Loucy (cell line): Measurements from ENCODE around the gene SNX5.

ENCODE experiments used
- H2AFZ ChIP-seq: fragments of 200-600 bp; sonication (generic); 2 replicates; pipeline ENCODE4 v1.6.0; 2016; ENCODE audit warnings: antibody characterized with exemption, mild to moderate bottlenecking, low read length, moderate library complexity
- H3F3A ChIP-seq: fragments of 200-600 bp; 2 replicates; pipeline ENCODE4 v1.6.0; 2016; ENCODE audit warnings: antibody characterized with exemption, low read depth, mild to moderate bottlenecking
- H3K27me3 ChIP-seq: fragments of 200-600 bp; sonication (generic); 2 replicates; pipeline ENCODE4 v1.6.1; 2014; ENCODE audit warnings: low read length, mild to moderate bottlenecking; ENCODE audit not compliant: insufficient read depth, poor library complexity, severe bottlenecking
- H3K36me3 ChIP-seq: fragments of 200-600 bp; sonication (generic); 2 replicates; pipeline ENCODE4 v1.6.1; 2016; ENCODE audit warnings: low read length; ENCODE audit not compliant: insufficient read depth
- H3K4me1 ChIP-seq: fragments of 200-600 bp; sonication (generic); 2 replicates; pipeline ENCODE4 v1.5.1; 2014; ENCODE audit warnings: low read length, mild to moderate bottlenecking; ENCODE audit not compliant: insufficient read depth, poor library complexity, severe bottlenecking
- H3K4me2 ChIP-seq: fragments of 200-600 bp; sonication (generic); 2 replicates; pipeline ENCODE4 v1.6.0; 2014; ENCODE audit warnings: antibody characterized with exemption, low read length, low read depth, mild to moderate bottlenecking; ENCODE audit not compliant: poor library complexity, severe bottlenecking
- H3K4me3 ChIP-seq: fragments of 200-600 bp; sonication (generic); 2 replicates; pipeline ENCODE4 v1.5.1; 2014; ENCODE audit warnings: low read length, mild to moderate bottlenecking, mixed read lengths; ENCODE audit not compliant: poor library complexity, severe bottlenecking
- H3K79me2 ChIP-seq: fragments of 200-600 bp; sonication (generic); 2 replicates; pipeline ENCODE4 v1.6.1; 2014; ENCODE audit warnings: low read length; ENCODE audit not compliant: insufficient read depth
- H3K9ac ChIP-seq: fragments of 200-600 bp; sonication (generic); 2 replicates; pipeline ENCODE4 v1.6.0; 2014; ENCODE audit warnings: mild to moderate bottlenecking, low read depth, low read length, moderate library complexity; ENCODE audit not compliant: poor library complexity, severe bottlenecking
- H3K9me2 ChIP-seq: fragments of 200-600 bp; sonication (generic); replicated peaks from 2 replicates; pipeline ENCODE4 v1.6.1; 2016; ENCODE audit warnings: low read depth, low read length, mixed read lengths
- H3K9me3 ChIP-seq: fragments of 200-600 bp; sonication (generic); 2 replicates; pipeline ENCODE4 v1.6.1; 2014; ENCODE audit warnings: mild to moderate bottlenecking, antibody characterized with exemption, low read length, low read depth; ENCODE audit not compliant: insufficient read depth
- H4K20me1 ChIP-seq: fragments of 200-600 bp; sonication (generic); 2 replicates; pipeline ENCODE4 v1.6.0; 2014; ENCODE audit warnings: antibody characterized with exemption, low read length, mild to moderate bottlenecking; ENCODE audit not compliant: insufficient read depth, poor library complexity, severe bottlenecking
- EZH2phosphoT487 ChIP-seq: fragments of 200-600 bp; IDR thresholded peaks from 2 replicates; pipeline ENCODE4 v1.6.1; 2018; ENCODE audit warnings: antibody characterized with exemption, mild to moderate bottlenecking, moderate library complexity, borderline replicate concordance
- TF ChIP-seq, protein P1 (sequence below): fragments of 200-600 bp; sonication (generic); conservative IDR thresholded peaks from 2 replicates; pipeline ENCODE4 v1.5.1; 2014; ENCODE audit warnings: mild to moderate bottlenecking, antibody characterized with exemption, low read length

The SNX5 gene

DNA sequence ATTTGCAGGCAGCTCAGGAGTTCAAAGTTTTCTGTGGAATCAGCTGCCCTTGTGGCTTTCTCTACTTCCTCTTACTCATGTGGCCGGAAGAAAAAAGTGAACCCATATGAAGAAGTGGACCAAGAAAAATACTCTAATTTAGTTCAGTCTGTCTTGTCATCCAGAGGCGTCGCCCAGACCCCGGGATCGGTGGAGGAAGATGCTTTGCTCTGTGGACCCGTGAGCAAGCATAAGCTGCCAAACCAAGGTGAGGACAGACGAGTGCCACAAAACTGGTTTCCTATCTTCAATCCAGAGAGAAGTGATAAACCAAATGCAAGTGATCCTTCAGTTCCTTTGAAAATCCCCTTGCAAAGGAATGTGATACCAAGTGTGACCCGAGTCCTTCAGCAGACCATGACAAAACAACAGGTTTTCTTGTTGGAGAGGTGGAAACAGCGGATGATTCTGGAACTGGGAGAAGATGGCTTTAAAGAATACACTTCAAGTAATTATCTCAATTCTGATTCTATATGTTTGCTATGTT, 1.4 kb upstream of the SNX5 start:
- Histone ChIP-seq H3K4me3 (peak overlapping the region; percentile 91), H3K4me2 (peak overlapping the region; percentile 86), H3K79me2 (peaks cover 95% of the 10 kb centered on the region), H3K9ac (peak overlapping the region; percentile 99), H3K9me2 (no peaks in the 10 kb centered on the region), H3K27me3 (peaks cover 13% of the 10 kb centered on the region), H3K9me3 (no peaks in the 10 kb centered on the region), H3K36me3 (peaks cover 4% of the 10 kb centered on the region; the same call in 1 of the 2 replicates), H4K20me1 (peaks cover 81% of the 10 kb centered on the region), H3F3A (no peaks in the 10 kb centered on the region; the same call in 1 of the 2 replicates), H2AFZ (no peak overlapping the region), H3K4me1 (peaks cover 54% of the 10 kb centered on the region)
- TF ChIP-seq, protein P1, sequence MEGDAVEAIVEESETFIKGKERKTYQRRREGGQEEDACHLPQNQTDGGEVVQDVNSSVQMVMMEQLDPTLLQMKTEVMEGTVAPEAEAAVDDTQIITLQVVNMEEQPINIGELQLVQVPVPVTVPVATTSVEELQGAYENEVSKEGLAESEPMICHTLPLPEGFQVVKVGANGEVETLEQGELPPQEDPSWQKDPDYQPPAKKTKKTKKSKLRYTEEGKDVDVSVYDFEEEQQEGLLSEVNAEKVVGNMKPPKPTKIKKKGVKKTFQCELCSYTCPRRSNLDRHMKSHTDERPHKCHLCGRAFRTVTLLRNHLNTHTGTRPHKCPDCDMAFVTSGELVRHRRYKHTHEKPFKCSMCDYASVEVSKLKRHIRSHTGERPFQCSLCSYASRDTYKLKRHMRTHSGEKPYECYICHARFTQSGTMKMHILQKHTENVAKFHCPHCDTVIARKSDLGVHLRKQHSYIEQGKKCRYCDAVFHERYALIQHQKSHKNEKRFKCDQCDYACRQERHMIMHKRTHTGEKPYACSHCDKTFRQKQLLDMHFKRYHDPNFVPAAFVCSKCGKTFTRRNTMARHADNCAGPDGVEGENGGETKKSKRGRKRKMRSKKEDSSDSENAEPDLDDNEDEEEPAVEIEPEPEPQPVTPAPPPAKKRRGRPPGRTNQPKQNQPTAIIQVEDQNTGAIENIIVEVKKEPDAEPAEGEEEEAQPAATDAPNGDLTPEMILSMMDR, result no peak
- no peak for TF ChIP-seq EZH2phosphoT487

- Histone ChIP-seq H3K4me1 (peaks cover 57% of the 10 kb centered on the region), H3K79me2 (peaks cover 95% of the 10 kb centered on the region), H3F3A (no peaks in the 10 kb centered on the region; the same call in 1 of the 2 replicates), H3K4me2 (peak overlapping the region; percentile 86), H3K36me3 (peaks cover 4% of the 10 kb centered on the region; the same call in 1 of the 2 replicates), H3K27me3 (peaks cover 13% of the 10 kb centered on the region), H2AFZ (peak overlapping the region; percentile 47; the same call in 1 of the 2 replicates), H3K9me3 (no peaks in the 10 kb centered on the region), H4K20me1 (peaks cover 81% of the 10 kb centered on the region), H3K9ac (peak overlapping the region; percentile 99), H3K4me3 (peak overlapping the region; percentile 91), H3K9me2 (no peaks in the 10 kb centered on the region)
- TF ChIP-seq, protein P1, result no peak
- TF ChIP-seq EZH2phosphoT487, result no peak
These were observed 787 bp upstream of the SNX5 start for GRCh38 chr20:17969278-17969883.

DNA sequence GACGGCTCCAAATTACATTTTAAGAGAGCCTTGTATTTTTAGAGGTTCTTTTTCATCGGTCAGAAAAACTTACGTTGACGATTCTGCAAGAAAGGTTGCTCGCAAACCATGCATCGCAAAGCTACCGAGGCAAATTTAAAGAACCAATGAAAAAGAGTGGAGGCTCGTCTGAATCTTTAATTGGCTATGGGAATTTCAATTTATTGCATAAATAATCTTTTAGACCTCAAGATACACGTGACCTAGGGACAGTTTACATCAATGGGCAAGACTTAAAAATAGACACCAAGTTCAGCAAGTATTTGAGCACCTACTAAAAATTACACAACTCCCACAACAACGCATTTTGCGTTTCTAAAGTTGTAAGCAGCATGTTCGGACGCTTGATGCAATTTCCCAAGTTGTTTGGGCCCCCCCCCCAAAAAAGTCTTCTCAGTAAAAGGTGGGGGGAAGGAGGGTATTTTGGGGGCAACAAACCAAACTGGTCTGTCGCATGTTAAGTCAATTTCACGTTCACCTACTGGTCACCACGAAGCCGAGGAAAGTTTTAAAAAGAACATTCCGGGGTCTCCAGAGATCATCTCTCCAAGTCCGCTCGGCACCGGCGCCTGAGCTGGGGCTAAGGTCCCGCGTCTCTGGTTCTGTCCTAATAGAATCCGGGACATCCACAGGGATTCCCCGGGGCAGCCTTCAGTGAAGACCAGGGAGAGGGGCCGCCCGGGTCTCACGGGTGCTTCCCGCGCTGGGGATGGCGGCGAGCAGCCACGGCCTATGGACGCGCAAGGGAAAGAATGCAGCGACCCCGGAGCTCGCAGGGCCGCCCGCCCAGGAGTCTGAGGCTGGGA, 851 bp downstream of the SNX5 start:
- TF ChIP-seq, protein P1, result no peak
- TF ChIP-seq EZH2phosphoT487, result no peak
- Histone ChIP-seq H3K36me3 (peaks cover 4% of the 10 kb centered on the region; the same call in 1 of the 2 replicates), H3K9me2 (no peaks in the 10 kb centered on the region), H2AFZ (peak overlapping the region; percentile 10; the same call in 1 of the 2 replicates), H3K4me2 (peak overlapping the region; percentile 97), H3K4me3 (peak overlapping the region; percentile 91), H4K20me1 (peaks cover 82% of the 10 kb centered on the region), H3K27me3 (peaks cover 13% of the 10 kb centered on the region), H3K4me1 (peaks cover 64% of the 10 kb centered on the region), H3K9me3 (no peaks in the 10 kb centered on the region), H3F3A (no peaks in the 10 kb centered on the region; the same call in 1 of the 2 replicates), H3K9ac (peak overlapping the region; percentile 99), H3K79me2 (peaks cover 95% of the 10 kb centered on the region)
